ENCODE data around the gene ARHGEF7.

ARHGEF7 gene

GRCh38 chr13:111225166-111225565 lies 110.1 kb downstream of the ARHGEF7 start:
- DNase-seq = no peak

- no peak for DNase-seq
These were observed 110.9 kb downstream of the ARHGEF7 start for GRCh38 chr13:111225810-111226546.

- no peak for DNase-seq
These were observed 112.3 kb downstream of the ARHGEF7 start for GRCh38 chr13:111227405-111227804.

- DNase-seq = no peak
These were observed 113.4 kb downstream of the ARHGEF7 start for GRCh38 chr13:111228262-111229144.

GRCh38 chr13:111230385-111230930 lies 115.3 kb downstream of the ARHGEF7 start:
- DNase-seq = no peak

GRCh38 chr13:111232191-111232590 lies 117.1 kb downstream of the ARHGEF7 start:
- DNase-seq = no peak

GRCh38 chr13:111233080-111233479 lies 118.0 kb downstream of the ARHGEF7 start:
- DNase-seq = no peak

- no peak for DNase-seq
These were observed 124.9 kb downstream of the ARHGEF7 start for GRCh38 chr13:111239764-111240670.

GRCh38 chr13:111241006-111241755 lies 126.1 kb downstream of the ARHGEF7 start:
- no peak for DNase-seq

- DNase-seq = no peak
These were observed 126.8 kb downstream of the ARHGEF7 start for GRCh38 chr13:111241862-111242261.

- no peak for DNase-seq
These were observed 127.5 kb downstream of the ARHGEF7 start for GRCh38 chr13:111242585-111242984.

- no peak for DNase-seq
These were observed 128.9 kb downstream of the ARHGEF7 start for GRCh38 chr13:111243981-111244380.

- no peak for DNase-seq
These were observed 130.7 kb downstream of the ARHGEF7 start for GRCh38 chr13:111245576-111246384.

- DNase-seq = no peak
These were observed 132.4 kb downstream of the ARHGEF7 start for GRCh38 chr13:111247552-111247951.

GRCh38 chr13:111248822-111249221 lies 133.7 kb downstream of the ARHGEF7 start:
- no peak for DNase-seq

GRCh38 chr13:111249637-111250360 lies 134.7 kb downstream of the ARHGEF7 start:
- no peak for DNase-seq

GRCh38 chr13:111251646-111252445 lies 136.7 kb downstream of the ARHGEF7 start:
- no peak for DNase-seq

GRCh38 chr13:111252446-111253364 lies 137.6 kb downstream of the ARHGEF7 start:
- no peak for DNase-seq

Data from right kidney (tissue), 1 donor.